Bronchus fibroblast of lung (primary cell): ENCODE results near the gene RBM27. TPM values are rescaled to one million over a fixed set of nuclear protein-coding genes. Genes with fewer than 3 reads are reported as not detected.

ENCODE experiments used
- total RNA-seq: library from RNA; depleted of rRNA; stranded (reverse); fragments of >200 nt; gene quantifications from 2 replicates; pipeline ENCODE4 v1.2.3, GENCODE V29; 2015

The RBM27 gene
- total RNA-seq, result 10.0 and 11.9 TPM in 2 replicates

GRCh38 chr5:146203011-146203871, at the start of gene RBM27:
Gene RBM27 (plus strand): TSS chr5:146203605. CDS start chr5:146203766, 161 bp downstream.

Other genes with a start within 250 kb of the RBM27 start
- not detected in 2 replicates for gene PLAC8L1, start 98.0 kb upstream of the RBM27 start, total RNA-seq
- gene LARS1, start 21.0 kb upstream of the RBM27 start, total RNA-seq, result 67.2 and 67.6 TPM in 2 replicates
- 0.15 TPM in 1 of 2 replicates, not detected in the other for gene POU4F3, start 135.2 kb downstream of the RBM27 start, total RNA-seq
- gene TCERG1, start 243.7 kb downstream of the RBM27 start, total RNA-seq, result 37.5 and 45.9 TPM in 2 replicates